DOHH2 (cell line): ENCODE data around the gene LLPH.

Source experiments
- EZH2phosphoT487 ChIP-seq: fragments of 200-600 bp; sonication (generic); IDR thresholded peaks from 2 replicates; pipeline ENCODE4 v1.6.1; 2017; ENCODE audit warnings: borderline replicate concordance, mild to moderate bottlenecking, antibody characterized with exemption, low read length, moderate library complexity, mixed read lengths
- TF ChIP-seq, protein P1 (sequence below): fragments of 200-600 bp; sonication (generic); IDR thresholded peaks from one replicate; pipeline ENCODE4 v1.5.1; 2014; ENCODE audit warnings: antibody characterized with exemption, mild to moderate bottlenecking, low read depth, low read length; ENCODE audit not compliant: poor library complexity, severe bottlenecking

DNA sequence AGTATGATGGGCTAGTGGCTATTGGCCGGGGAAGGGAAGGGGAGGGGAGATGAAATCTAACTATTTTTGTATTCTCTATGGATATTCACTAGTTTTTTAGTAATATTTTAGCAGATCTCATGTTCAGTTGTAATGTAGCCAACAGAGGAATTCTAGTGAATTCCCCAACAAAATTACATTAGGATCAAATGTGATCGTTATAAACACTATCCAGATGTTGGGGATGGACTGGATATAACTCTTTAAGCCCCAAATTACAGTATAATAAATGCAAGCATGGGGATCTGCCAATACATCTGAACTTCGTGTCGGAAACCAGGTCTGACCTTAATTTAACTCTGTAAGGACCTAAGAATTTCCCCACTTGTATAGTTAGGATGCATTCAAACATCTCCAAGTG lies 21.5 kb downstream of the LLPH start:
- TF ChIP-seq, protein P1, sequence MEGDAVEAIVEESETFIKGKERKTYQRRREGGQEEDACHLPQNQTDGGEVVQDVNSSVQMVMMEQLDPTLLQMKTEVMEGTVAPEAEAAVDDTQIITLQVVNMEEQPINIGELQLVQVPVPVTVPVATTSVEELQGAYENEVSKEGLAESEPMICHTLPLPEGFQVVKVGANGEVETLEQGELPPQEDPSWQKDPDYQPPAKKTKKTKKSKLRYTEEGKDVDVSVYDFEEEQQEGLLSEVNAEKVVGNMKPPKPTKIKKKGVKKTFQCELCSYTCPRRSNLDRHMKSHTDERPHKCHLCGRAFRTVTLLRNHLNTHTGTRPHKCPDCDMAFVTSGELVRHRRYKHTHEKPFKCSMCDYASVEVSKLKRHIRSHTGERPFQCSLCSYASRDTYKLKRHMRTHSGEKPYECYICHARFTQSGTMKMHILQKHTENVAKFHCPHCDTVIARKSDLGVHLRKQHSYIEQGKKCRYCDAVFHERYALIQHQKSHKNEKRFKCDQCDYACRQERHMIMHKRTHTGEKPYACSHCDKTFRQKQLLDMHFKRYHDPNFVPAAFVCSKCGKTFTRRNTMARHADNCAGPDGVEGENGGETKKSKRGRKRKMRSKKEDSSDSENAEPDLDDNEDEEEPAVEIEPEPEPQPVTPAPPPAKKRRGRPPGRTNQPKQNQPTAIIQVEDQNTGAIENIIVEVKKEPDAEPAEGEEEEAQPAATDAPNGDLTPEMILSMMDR, result no peak
- TF ChIP-seq EZH2phosphoT487, result no peak
